Measurements from ENCODE around the gene FCHSD2.

GRCh38 chr11:72867970-72868369, 274.1 kb downstream of the FCHSD2 start:
- TF ChIP-seq PITX1 (CRISPR knock-in tag; IDR thresholded peaks at IDR 0.05) (no peak), FOSL2 (CRISPR knock-in tag; IDR thresholded peaks at IDR 0.05) (no peak), HNRNPH1 (optimal IDR thresholded peaks at IDR 0.05; ENCODE audit: low read depth, low read length) (no peak), SP2 (CRISPR knock-in tag; IDR thresholded peaks at IDR 0.05) (no peak), MTF1 (CRISPR knock-in tag; IDR thresholded peaks at IDR 0.05) (no peak), JUND (CRISPR knock-in tag; IDR thresholded peaks at IDR 0.05) (no peak), HNRNPLL (IDR thresholded peaks at IDR 0.05; ENCODE audit: low read depth, low read length, poor library complexity, severe bottlenecking) (no peak), KLF12 (CRISPR knock-in tag; IDR thresholded peaks at IDR 0.05; ENCODE audit: borderline replicate concordance) (no peak)
- TF ChIP-seq, protein P1, sequence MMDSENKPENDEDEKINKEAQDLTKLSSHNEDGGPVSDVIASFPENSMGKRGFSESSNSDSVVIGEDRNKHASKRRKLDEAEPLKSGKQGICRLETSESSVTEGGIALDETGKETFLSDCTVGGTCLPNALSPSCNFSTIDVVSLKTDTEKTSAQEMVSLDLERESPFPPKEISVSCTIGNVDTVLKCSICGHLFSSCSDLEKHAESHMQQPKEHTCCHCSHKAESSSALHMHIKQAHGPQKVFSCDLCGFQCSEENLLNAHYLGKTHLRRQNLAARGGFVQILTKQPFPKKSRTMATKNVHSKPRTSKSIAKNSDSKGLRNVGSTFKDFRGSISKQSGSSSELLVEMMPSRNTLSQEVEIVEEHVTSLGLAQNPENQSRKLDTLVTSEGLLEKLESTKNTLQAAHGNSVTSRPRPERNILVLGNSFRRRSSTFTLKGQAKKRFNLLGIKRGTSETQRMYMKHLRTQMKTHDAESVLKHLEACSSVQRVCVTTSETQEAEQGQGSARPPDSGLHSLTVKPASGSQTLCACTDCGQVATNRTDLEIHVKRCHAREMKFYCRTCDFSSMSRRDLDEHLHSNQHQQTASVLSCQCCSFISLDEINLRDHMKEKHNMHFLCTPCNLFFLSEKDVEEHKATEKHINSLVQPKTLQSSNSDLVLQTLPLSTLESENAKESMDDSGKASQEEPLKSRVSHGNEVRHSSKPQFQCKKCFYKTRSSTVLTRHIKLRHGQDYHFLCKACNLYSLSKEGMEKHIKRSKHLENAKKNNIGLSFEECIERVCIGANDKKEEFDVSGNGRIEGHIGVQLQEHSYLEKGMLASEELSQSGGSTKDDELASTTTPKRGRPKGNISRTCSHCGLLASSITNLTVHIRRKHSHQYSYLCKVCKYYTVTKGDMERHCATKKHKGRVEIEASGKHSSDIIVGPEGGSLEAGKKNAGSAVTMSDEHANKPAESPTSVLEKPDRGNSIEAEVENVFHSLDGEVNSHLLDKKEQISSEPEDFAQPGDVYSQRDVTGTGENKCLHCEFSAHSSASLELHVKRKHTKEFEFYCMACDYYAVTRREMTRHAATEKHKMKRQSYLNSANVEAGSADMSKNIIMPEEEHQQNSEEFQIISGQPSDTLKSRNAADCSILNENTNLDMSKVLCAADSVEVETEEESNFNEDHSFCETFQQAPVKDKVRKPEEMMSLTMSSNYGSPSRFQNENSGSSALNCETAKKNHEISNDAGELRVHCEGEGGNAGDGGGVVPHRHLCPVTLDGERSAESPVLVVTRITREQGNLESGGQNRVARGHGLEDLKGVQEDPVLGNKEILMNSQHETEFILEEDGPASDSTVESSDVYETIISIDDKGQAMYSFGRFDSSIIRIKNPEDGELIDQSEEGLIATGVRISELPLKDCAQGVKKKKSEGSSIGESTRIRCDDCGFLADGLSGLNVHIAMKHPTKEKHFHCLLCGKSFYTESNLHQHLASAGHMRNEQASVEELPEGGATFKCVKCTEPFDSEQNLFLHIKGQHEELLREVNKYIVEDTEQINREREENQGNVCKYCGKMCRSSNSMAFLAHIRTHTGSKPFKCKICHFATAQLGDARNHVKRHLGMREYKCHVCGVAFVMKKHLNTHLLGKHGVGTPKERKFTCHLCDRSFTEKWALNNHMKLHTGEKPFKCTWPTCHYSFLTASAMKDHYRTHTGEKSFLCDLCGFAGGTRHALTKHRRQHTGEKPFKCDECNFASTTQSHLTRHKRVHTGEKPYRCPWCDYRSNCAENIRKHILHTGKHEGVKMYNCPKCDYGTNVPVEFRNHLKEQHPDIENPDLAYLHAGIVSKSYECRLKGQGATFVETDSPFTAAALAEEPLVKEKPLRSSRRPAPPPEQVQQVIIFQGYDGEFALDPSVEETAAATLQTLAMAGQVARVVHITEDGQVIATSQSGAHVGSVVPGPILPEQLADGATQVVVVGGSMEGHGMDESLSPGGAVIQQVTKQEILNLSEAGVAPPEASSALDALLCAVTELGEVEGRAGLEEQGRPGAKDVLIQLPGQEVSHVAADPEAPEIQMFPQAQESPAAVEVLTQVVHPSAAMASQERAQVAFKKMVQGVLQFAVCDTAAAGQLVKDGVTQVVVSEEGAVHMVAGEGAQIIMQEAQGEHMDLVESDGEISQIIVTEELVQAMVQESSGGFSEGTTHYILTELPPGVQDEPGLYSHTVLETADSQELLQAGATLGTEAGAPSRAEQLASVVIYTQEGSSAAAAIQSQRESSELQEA (CRISPR knock-in tag; IDR thresholded peaks at IDR 0.05; ENCODE audit: not compliant biosample characterization): no peak
